CD4-positive, alpha-beta T cell (primary cell): ENCODE data around the gene KMO. TPM values are rescaled to one million over a fixed set of nuclear protein-coding genes. Genes with fewer than 3 reads are reported as not detected.

Experiments
- ATAC-seq: fragments of 200-7000 bp; cut with Tn5 transposase; one replicate; pipeline ENCODE4 v1.10.0; 2022; ENCODE audit warnings: mild to moderate bottlenecking; ENCODE audit not compliant: poor library complexity
- CTCF ChIA-PET: fragments of 350-600 bp; sonication (Branson Sonifier 250); formaldehyde crosslinking; loops from one replicate; lab custom pipeline; 2021; ENCODE audit warnings: antibody characterized with exemption, inconsistent platforms; lab: Charles Lee
- POLR2A ChIA-PET: fragments of 350-600 bp; sonication (Branson Sonifier 250); formaldehyde crosslinking; loops from one replicate; lab custom pipeline; 2021; ENCODE audit warnings: antibody characterized with exemption, inconsistent platforms; lab: Charles Lee
- DNase-seq, 14 experiments: peaks; one replicate each; pipeline ENCODE4 v3.0.0-alpha.2; 2013 to 2020; ENCODE audit warnings: mixed read lengths in 2 of 14
- H3K27ac ChIP-seq, 2 donors: one replicate each; pipeline versions ENCODE4 v1.5.1 to v1.7.0; 2013; ENCODE audit warnings: low read length in 2 of 2, low read depth in 1 of 2, mild to moderate bottlenecking in 1 of 2
- H3K27me3 ChIP-seq, 2 experiments: 1 replicate in 1 of 2; 2 replicates in 1 of 2; pipeline versions ENCODE4 v1.6.1 to v1.7.0; 2013; ENCODE audit warnings: low read length in 2 of 2, control low read depth in 1 of 2, mild to moderate bottlenecking in 1 of 2, moderate library complexity in 1 of 2; ENCODE audit not compliant: insufficient read depth in 2 of 2, control insufficient read depth in 1 of 2
- H3K36me3 ChIP-seq: one replicate; pipeline ENCODE4 v1.6.1; 2013; ENCODE audit warnings: low read length, control low read depth; ENCODE audit not compliant: insufficient read depth
- H3K4me1 ChIP-seq: one replicate; pipeline ENCODE4 v1.6.1; 2013; ENCODE audit warnings: low read length, control low read depth; ENCODE audit not compliant: insufficient read depth
- H3K4me3 ChIP-seq: one replicate; pipeline ENCODE4 v1.5.1; 2013; ENCODE audit warnings: mild to moderate bottlenecking, low read length, moderate library complexity
- H3K9me3 ChIP-seq, 2 experiments: 1 replicate in 1 of 2; 2 replicates in 1 of 2; pipeline versions ENCODE4 v1.6.1 to v1.7.0; 2013; ENCODE audit warnings: low read length in 2 of 2, mild to moderate bottlenecking in 2 of 2, control low read depth in 1 of 2, moderate library complexity in 1 of 2; ENCODE audit not compliant: control insufficient read depth in 1 of 2, insufficient read depth in 1 of 2
- H3K27ac Mint-ChIP-seq: one replicate; pipeline ENCODE4 v1.8.0; 2020; ENCODE audit warnings: mixed read lengths
- H3K27me3 Mint-ChIP-seq: one replicate; pipeline ENCODE4 v1.8.0; 2021; ENCODE audit warnings: mixed read lengths
- H3K36me3 Mint-ChIP-seq: one replicate; pipeline ENCODE4 v1.8.0; 2021; ENCODE audit warnings: low read depth, mixed read lengths
- H3K4me1 Mint-ChIP-seq: one replicate; pipeline ENCODE4 v1.8.0; 2021; ENCODE audit warnings: low read depth, mixed read lengths
- H3K4me3 Mint-ChIP-seq: one replicate; pipeline ENCODE4 v1.8.0; 2020; ENCODE audit warnings: mild to moderate bottlenecking, mixed read lengths
- H3K9me3 Mint-ChIP-seq: one replicate; pipeline ENCODE4 v1.8.0; 2020; ENCODE audit warnings: mixed read lengths
- intact Hi-C, 2 experiments: fragments of 100-400 bp; cut with DNase I in 1 of 2; cut with micrococcal nuclease in 1 of 2; formaldehyde crosslinking; loops; one replicate each; pipeline versions ENCODE4 v1.15.1 to v1.9.0; 2023 to 2025; cut with DNase I, micrococcal nuclease
- total RNA-seq, 174 experiments: library from RNA in 2 of 174; stranded (reverse) in 2 of 174; gene quantifications; one replicate each; pipeline ENCODE4 v1.2.3 and lab custom pipeline; 2021 to 2026
- TF ChIP-seq, protein P1 (sequence below): fragments of 200-600 bp; IDR thresholded peaks from one replicate; pipeline ENCODE4 v1.8.0; 2022; ENCODE audit warnings: antibody characterized with exemption, mild to moderate bottlenecking

KMO gene
- total RNA-seq, 2 experiments from 2014 or later: not detected

DNA sequence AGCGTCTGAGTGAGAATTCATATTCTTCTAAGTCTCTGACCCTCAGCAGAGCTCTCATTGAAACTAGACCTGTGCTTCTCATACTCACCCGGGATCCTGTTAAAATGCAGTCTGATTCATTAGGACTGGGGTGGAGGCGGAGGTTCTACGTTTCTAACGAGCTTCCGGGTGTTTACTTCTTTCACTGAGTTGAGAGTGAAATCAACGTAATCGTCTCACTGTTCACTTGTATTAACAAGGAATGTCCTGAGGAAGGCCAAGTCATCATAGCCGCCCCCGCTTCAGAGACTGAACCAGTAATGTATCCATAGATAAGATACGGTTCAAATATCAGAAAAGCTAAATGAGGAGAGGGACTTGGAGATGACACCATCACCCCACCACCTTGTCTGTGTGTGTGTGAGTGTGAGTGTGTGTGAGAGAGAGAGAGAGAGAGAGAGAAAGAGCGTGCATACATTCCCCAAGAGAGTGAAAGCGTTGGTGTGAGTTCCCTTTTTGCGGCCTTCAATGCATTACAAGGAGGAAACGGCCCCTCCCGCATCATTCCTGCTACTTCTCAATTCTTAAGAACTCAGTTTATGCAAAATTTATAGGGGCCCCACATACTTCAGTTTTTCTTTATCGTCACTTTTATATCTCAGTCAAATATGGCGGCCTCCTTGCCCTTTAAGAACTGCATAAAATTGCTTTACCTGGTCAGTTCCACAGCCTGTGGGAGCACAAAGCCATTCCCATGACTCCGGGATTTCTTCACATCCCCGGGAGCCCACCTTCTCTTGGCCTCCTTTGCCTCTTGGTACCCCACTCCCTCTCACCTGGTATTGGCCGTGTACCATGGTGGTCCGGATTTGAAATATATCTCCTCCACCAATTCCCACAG, 19.8 kb downstream of the KMO start:
- Histone ChIP-seq H3K9me3 (no peaks in the 10 kb centered on the region), H3K27me3 (no peaks in the 10 kb centered on the region), H3K4me1 (peaks cover 12% of the 10 kb centered on the region), H3K27ac (peak overlapping the region; percentile 54 to 69), H3K36me3 (no peaks in the 10 kb centered on the region), H3K4me3 (peak overlapping the region; percentile 49)
- TF ChIP-seq, protein P1, sequence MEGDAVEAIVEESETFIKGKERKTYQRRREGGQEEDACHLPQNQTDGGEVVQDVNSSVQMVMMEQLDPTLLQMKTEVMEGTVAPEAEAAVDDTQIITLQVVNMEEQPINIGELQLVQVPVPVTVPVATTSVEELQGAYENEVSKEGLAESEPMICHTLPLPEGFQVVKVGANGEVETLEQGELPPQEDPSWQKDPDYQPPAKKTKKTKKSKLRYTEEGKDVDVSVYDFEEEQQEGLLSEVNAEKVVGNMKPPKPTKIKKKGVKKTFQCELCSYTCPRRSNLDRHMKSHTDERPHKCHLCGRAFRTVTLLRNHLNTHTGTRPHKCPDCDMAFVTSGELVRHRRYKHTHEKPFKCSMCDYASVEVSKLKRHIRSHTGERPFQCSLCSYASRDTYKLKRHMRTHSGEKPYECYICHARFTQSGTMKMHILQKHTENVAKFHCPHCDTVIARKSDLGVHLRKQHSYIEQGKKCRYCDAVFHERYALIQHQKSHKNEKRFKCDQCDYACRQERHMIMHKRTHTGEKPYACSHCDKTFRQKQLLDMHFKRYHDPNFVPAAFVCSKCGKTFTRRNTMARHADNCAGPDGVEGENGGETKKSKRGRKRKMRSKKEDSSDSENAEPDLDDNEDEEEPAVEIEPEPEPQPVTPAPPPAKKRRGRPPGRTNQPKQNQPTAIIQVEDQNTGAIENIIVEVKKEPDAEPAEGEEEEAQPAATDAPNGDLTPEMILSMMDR: no peak
- Mint-ChIP-seq H3K36me3 (peaks cover 5% of the 10 kb centered on the region), H3K27ac (peak overlapping the region; percentile 95), H3K4me3 (peak overlapping the region; percentile 92), H3K27me3 (no peaks in the 10 kb centered on the region), H3K4me1 (peaks cover 25% of the 10 kb centered on the region), H3K9me3 (no peaks in the 10 kb centered on the region)
- intact Hi-C loops: loop anchor here in 1 of 2 experiments (2.0 kb wide), 1 partner anchor 21 kb away; no protein-coding TSS in a partner anchor
- DNase-seq: peak in 13 of 14 experiments; percentile 3 to 77 (median 32)
- peak; percentile 92 for ATAC-seq
- ChIA-PET CTCF (interaction anchor here (1.1 kb wide), 1 partner anchor 76 kb away, joined by 4 read pairs; no protein-coding TSS in a partner anchor), POLR2A (interaction anchor here (0.7 to 2.0 kb wide), 14 partner anchors 11 to 1704 kb away, joined by 3 to 8 read pairs (median 4); partner anchors contain the start of genes CHML, EXO1, FH and KMO)

DNA sequence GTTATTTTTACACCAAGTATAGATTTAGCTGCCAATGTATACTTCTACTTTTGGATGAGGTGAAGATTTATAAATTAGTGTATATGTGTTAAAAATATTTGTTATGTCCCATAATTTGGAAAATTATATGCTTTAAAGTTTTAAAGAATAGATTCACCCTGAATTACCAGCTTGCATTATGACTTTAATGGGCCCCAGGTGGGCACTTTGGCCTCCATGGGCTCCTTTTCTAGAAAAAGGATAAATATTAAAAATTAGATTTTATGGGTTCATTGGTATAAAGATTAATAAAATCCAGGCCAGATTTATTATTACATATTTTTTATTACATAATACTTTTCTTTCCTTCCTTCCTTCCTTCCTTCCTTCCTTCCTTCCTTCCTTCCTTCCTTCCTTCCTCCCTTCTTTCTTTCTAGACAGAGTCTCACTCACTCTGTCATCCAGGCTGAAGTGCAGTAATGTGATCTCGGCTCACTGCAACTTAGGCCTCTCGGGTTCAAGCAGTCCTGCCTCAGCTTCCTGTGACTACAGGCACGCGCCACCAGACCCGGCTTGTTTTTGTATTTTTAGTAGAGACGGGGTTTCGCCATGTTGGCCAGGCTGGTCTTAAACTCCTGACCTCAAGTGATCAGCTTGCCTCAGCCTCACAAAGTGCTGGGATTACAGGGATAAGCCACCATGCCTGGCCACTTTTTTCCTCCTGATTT, 21.9 kb downstream of the KMO start:
- H3K9me3 Mint-ChIP-seq: no peaks in the 10 kb centered on the region
- POLR2A ChIA-PET: no interaction called here
- TF ChIP-seq, protein P1: no peak
- DNase-seq: no peak
- Histone ChIP-seq H3K27me3 (no peaks in the 10 kb centered on the region), H3K36me3 (no peaks in the 10 kb centered on the region), H3K4me1 (peaks cover 12% of the 10 kb centered on the region), H3K9me3 (no peaks in the 10 kb centered on the region), H3K27ac (no peak overlapping the region), H3K4me3 (no peak overlapping the region)
- H3K4me1 Mint-ChIP-seq: peaks cover 25% of the 10 kb centered on the region
- H3K27ac Mint-ChIP-seq: no peak overlapping the region
- intact Hi-C loops: no loop called here
- CTCF ChIA-PET: interaction anchor here (1.5 kb wide), 1 partner anchor 11 kb away, joined by 3 read pairs; no protein-coding TSS in a partner anchor
- H3K4me3 Mint-ChIP-seq: no peak overlapping the region
- ATAC-seq: no peak
- peaks cover 5% of the 10 kb centered on the region for H3K36me3 Mint-ChIP-seq
- no peaks in the 10 kb centered on the region for H3K27me3 Mint-ChIP-seq

- CTCF ChIA-PET: no interaction called here
- H3K36me3 Mint-ChIP-seq: peaks cover 5% of the 10 kb centered on the region
- no peaks in the 10 kb centered on the region for H3K9me3 Mint-ChIP-seq
- TF ChIP-seq, protein P1: no peak
- POLR2A ChIA-PET: interaction anchor here (1.0 kb wide), 1 partner anchor 19 kb away, joined by 3 read pairs; no protein-coding TSS in a partner anchor
- peaks cover 22% of the 10 kb centered on the region for H3K4me1 Mint-ChIP-seq
- Histone ChIP-seq H3K27ac (no peak overlapping the region), H3K9me3 (no peaks in the 10 kb centered on the region), H3K36me3 (no peaks in the 10 kb centered on the region), H3K4me3 (no peak overlapping the region), H3K27me3 (no peaks in the 10 kb centered on the region), H3K4me1 (peaks cover 12% of the 10 kb centered on the region)
- no peaks in the 10 kb centered on the region for H3K27me3 Mint-ChIP-seq
- DNase-seq (no peak), ATAC-seq (no peak)
- no peak overlapping the region for H3K4me3 Mint-ChIP-seq
- H3K27ac Mint-ChIP-seq: no peak overlapping the region
- intact Hi-C loops: no loop called here
Measured at GRCh38 chr1:241555526-241555925, 23.3 kb downstream of the KMO start.
